Measurements from ENCODE around the gene KBTBD2. TPM values are rescaled to one million over a fixed set of nuclear protein-coding genes. Genes with fewer than 3 reads are reported as not detected.
"Not testable (repeated sequence)": the region's sequence is repeated elsewhere in the genome, so short reads cannot be mapped to it uniquely, and the experiment has no call there.

The KBTBD2 gene
- total RNA-seq, 1 donor from 2014 or later: 23.9 TPM

GRCh38 chr7:32846630-32847225, 44.8 kb downstream of the KBTBD2 start:
- TF ChIP-seq CTCF (IDR thresholded peaks at IDR 0.05): peak; percentile 80
- Mint-ChIP-seq H3K4me1 (ENCODE audit: low read depth) (peaks cover 5% of the 10 kb centered on the region), H3K27me3 (ENCODE audit: low read depth) (no peaks in the 10 kb centered on the region), H3K4me3 (ENCODE audit: unreplicated experiment) (no peak overlapping the region), H3K9me3 (ENCODE audit: low read depth) (no peaks in the 10 kb centered on the region), H3K36me3 (ENCODE audit: low read depth) (peaks cover 3% of the 10 kb centered on the region), H3K27ac (ENCODE audit: unreplicated experiment) (no peak overlapping the region)
- DNase-seq (ENCODE audit: low spot score): no peak

- H3K4me3 Mint-ChIP-seq (ENCODE audit: unreplicated experiment); H3K36me3 Mint-ChIP-seq (ENCODE audit: low read depth); H3K4me1 Mint-ChIP-seq (ENCODE audit: low read depth); H3K27ac Mint-ChIP-seq (ENCODE audit: unreplicated experiment); H3K9me3 Mint-ChIP-seq (ENCODE audit: low read depth); DNase-seq (ENCODE audit: low spot score); H3K27me3 Mint-ChIP-seq (ENCODE audit: low read depth): not testable (repeated sequence)
Observed at GRCh38 chr7:32844748-32845147, 46.8 kb downstream of the KBTBD2 start.

- not testable (repeated sequence) for H3K4me1 Mint-ChIP-seq (ENCODE audit: low read depth); H3K4me3 Mint-ChIP-seq (ENCODE audit: unreplicated experiment); H3K27me3 Mint-ChIP-seq (ENCODE audit: low read depth); DNase-seq (ENCODE audit: low spot score); H3K9me3 Mint-ChIP-seq (ENCODE audit: low read depth); H3K36me3 Mint-ChIP-seq (ENCODE audit: low read depth)
- H3K27ac Mint-ChIP-seq (ENCODE audit: unreplicated experiment): peak overlapping the region; percentile 70
Observed at GRCh38 chr7:32843763-32844162, 47.8 kb downstream of the KBTBD2 start.

GRCh38 chr7:32839846-32840245, 51.7 kb downstream of the KBTBD2 start:
- H3K9me3 Mint-ChIP-seq (ENCODE audit: low read depth); H3K4me1 Mint-ChIP-seq (ENCODE audit: low read depth); H3K27me3 Mint-ChIP-seq (ENCODE audit: low read depth); DNase-seq (ENCODE audit: low spot score); H3K27ac Mint-ChIP-seq (ENCODE audit: unreplicated experiment); H3K36me3 Mint-ChIP-seq (ENCODE audit: low read depth); H3K4me3 Mint-ChIP-seq (ENCODE audit: unreplicated experiment): not testable (repeated sequence)

GRCh38 chr7:32828996-32829752, 62.4 kb downstream of the KBTBD2 start:
- not testable (repeated sequence) for DNase-seq (ENCODE audit: low spot score); H3K36me3 Mint-ChIP-seq (ENCODE audit: low read depth); H3K9me3 Mint-ChIP-seq (ENCODE audit: low read depth); H3K27ac Mint-ChIP-seq (ENCODE audit: unreplicated experiment); H3K27me3 Mint-ChIP-seq (ENCODE audit: low read depth); H3K4me3 Mint-ChIP-seq (ENCODE audit: unreplicated experiment); H3K4me1 Mint-ChIP-seq (ENCODE audit: low read depth)

Other genes with a start within 250 kb of the KBTBD2 start
- 234 to 355 TPM (median 335 TPM) in 3 replicates for gene FKBP9, start 65.7 kb upstream of the KBTBD2 start, total RNA-seq
- 9.7 to 15.6 TPM (median 14.5 TPM) in 3 replicates for gene NT5C3A, start 171.0 kb upstream of the KBTBD2 start, total RNA-seq
- gene RP9, start 217.6 kb upstream of the KBTBD2 start, total RNA-seq: 13.7 to 16.5 TPM (median 16.2 TPM) in 3 replicates
- 16.5 to 29.7 TPM (median 18.0 TPM) in 3 replicates for gene BBS9, start 237.8 kb upstream of the KBTBD2 start, total RNA-seq